DMS153 treated with DMSO at 0.1 percent for 48 hours (cell line): ENCODE results near the gene PDLIM3.
A peak's percentile ranks its signal among the peaks of the same experiment; 100 is the strongest.
"Not testable (repeated sequence)": the region's sequence is repeated elsewhere in the genome, so short reads cannot be mapped to it uniquely, and the experiment has no call there.

Experiments used
- DNase-seq: peaks from one replicate; lab custom pipeline; 2025; ENCODE audit not compliant: unreplicated experiment; lab: John Stamatoyannopoulos, UW

Gene PDLIM3

GRCh38 chr4:185554365-185555126 lies 19.2 kb upstream of the PDLIM3 start:
- DNase-seq, result no peak

GRCh38 chr4:185552254-185552653 lies 16.9 kb upstream of the PDLIM3 start:
- DNase-seq, result no peak

DNA sequence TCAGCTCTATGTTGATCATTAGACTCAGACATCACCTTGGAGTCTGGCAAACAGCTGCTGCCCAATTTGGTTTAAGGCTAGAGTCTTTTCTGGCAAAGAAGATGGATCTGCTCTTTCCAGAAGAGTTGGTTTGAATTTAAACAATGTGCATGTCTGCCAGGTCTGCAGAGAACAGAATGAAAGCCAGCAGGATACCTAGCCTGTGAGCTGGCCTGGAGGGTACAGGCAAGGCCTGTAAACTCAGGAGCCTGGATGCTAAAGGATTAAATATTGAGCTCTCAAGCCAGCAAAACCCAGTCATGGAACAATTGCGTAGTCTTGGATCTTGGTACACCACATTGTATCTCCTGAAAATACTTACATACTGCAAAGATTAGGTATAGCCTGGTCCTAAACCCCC lies 15.6 kb upstream of the PDLIM3 start:
- DNase-seq, result no peak

DNA sequence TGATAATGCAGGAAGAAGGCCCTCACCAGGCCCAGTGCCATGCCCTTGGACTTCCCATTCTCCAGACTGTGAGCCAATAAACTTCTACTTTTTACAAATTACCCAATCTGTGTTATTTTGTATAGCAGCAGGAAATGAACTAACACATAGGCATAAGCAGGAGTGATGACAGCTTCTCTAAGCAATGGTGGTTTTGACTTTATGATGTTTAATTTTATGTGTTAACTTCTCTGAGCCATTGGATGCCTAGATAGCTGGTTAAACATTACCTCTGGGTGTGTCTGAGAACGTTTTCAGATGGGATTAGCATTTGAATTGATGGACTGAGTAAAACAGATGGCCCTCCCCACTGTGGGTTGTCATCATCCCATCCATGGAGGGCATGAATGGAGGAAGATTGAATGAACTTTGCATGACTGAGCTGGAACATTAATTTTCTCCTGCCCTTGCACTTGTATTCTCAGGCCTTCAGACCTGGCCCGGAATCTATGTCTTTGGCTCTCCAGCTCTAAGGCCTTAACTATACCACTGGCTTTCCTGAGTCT lies 13.9 kb upstream of the PDLIM3 start:
- no peak for DNase-seq

- DNase-seq, result no peak
Measured at GRCh38 chr4:185548587-185548986, 13.3 kb upstream of the PDLIM3 start.

DNA sequence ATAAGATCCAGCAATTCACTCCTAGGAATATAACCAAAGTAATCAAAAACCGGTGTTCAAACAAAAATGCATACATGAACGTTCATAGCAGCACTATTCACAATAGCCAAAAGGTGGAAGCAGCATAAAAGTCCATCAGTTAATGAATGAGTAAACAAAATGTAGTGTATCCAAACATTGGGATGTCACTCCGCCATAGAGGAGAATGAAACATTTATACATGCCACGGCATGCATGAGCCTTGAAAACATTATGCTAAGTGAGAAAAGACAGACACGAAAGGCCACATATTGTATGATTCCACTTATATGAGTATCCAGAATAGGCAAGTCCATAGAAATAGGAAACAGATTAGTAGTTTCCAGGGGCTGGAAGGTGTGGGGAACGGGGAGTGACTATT lies 11.0 kb upstream of the PDLIM3 start:
- no peak for DNase-seq

GRCh38 chr4:185542626-185543315 lies 7.5 kb upstream of the PDLIM3 start:
- no peak for DNase-seq

GRCh38 chr4:185541251-185541727 lies 6.0 kb upstream of the PDLIM3 start:
- DNase-seq, result no peak

- DNase-seq, result no peak
Measured at GRCh38 chr4:185540487-185541120, 5.3 kb upstream of the PDLIM3 start.

GRCh38 chr4:185540040-185540439 lies 4.7 kb upstream of the PDLIM3 start:
- DNase-seq, result no peak

- no peak for DNase-seq
Measured at GRCh38 chr4:185538806-185539205, 3.5 kb upstream of the PDLIM3 start.

- DNase-seq, result no peak
Measured at GRCh38 chr4:185536411-185536709, 1.1 kb upstream of the PDLIM3 start.

- peak; percentile 61 for DNase-seq
Measured at GRCh38 chr4:185535612-185536410, 504 bp upstream of the PDLIM3 start.

DNA sequence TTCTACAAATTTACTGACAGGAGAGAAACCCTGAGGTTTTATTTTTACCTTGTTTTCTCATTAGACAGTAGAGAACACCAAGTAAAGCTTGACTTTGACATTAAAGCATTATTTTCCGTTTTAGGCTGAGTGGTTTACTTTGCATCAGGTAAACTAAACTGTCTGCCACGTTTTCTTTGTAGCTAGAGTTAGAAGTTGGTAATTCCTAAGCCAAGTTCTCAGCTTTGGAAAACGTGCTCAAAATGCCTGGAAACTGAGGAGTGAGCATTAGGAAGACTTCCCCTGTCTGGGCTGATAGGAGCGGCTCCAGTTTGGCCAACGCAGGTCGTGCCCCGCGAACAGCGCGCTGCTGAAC lies 819 bp downstream of the PDLIM3 start:
- no peak for DNase-seq

DNA sequence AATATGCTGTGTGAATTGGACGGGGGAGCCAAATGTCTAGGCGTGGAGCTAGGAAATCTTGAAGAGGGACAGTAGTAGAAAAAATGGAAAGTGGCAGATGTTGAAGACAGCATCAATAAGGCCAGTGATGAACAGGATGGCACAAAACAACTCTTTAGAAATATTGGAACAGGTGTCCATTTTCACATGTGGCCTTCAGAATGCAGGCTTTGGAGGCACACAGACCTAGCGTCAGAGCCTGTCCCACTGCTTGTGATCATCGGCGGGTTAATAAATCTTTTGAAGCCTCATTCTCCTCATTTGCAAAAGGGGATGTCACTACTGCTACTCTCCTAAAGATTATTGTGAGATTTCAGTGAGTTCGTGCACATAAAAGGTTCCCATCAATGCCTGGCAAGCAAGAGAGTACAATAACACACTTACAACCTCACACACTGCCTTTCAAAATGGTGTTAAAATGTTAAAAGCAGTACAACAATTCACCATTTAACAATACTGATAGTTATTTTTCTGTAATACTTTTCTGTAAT lies 2.4 kb downstream of the PDLIM3 start:
- DNase-seq, result no peak

GRCh38 chr4:185532293-185532692 lies 3.0 kb downstream of the PDLIM3 start:
- DNase-seq, result no peak

DNA sequence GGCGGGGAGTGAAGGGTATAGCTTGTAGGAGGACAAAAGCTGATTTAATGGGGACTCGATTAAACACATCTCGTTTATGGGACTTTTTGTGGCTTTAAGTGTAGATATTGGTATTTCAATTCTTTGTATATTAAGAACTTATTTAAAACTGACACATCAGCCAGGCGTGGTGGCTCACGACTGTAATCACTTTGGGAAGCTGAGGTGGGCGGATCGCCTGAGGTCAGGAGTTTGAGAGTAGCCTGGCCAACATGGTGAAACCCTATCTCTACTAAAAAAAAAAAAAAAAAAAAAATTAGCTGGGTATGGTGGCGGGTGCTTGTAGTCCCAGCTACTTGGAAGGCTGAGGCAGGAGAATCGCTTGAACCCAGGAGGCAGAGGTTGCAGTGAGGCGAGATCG lies 3.7 kb downstream of the PDLIM3 start:
- not testable (repeated sequence) for DNase-seq

DNA sequence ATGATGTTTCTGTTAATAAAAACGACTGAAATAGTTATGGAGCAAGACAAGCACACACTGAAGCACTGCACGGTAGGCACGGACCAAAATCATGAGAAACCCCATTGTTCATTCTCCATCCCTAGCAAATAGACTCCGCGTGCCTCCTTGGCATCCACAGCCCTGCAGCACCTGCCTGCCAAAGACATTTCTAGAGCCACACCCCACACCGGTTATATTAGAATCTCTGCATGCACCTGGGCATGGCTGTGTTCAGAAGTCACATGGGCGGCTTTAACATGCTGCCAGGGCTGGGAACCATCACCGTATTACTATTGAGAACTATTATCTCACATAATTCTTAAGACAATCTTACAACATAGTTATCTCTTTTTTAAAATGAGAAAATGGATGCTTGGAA lies 5.9 kb downstream of the PDLIM3 start:
- DNase-seq, result no peak

DNA sequence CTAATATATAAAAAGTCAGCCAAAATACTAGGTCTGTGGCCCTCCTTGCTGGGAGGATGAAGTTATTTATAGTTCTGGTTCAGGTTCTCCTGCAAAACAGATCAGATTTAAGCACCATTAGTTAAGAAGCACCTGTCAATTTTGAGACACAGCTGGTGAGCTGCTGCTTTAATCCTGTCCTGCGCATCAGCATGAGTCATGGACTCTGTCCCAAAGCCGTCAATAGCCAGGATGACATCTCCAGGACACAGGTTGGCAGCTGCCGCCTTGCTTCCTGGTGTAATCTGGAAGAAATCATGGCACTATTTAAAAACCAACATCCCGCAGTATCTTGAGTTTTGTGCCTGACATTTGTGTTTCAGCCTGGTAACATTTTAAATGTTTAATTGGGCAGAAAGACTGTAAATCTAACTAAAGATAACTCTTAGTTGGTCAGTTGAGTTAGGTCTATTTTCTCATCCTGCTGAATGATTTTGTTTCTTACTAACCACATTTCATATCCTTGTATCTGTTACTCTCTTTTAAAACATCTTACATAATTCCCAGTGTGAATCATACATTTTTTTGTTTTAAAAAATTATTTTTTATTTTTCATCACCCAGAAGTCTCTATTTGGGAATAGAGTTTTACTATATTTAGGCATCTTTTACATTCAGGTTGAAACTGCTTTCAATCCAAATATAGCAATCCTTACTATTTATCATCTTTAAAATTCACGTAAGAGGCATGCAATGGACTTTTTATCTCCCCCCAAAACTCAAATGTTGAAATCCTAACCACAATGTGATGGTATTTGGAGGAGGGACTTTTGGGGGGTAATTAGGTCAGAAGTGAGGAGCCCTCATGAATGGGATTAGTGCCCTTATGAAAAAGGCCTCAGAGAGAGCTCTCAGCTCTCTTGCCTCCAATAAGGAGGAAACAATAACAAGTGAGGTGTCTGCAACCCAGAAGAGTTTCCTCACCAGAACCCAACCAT lies 10.1 kb downstream of the PDLIM3 start:
- no peak for DNase-seq

GRCh38 chr4:185523862-185524261 lies 11.4 kb downstream of the PDLIM3 start:
- DNase-seq, result no peak
